Stimulated activated CD8-positive, alpha-beta memory T cell treated with anti-CD3 and anti-CD28 coated beads, Interleukin-4, amount 100 ng/mL, for 1 hour (primary cell): ENCODE data around the gene CENATAC.
"Not testable (repeated sequence)": the region's sequence is repeated elsewhere in the genome, so short reads cannot be mapped to it uniquely, and the experiment has no call there.

Experiments used
- DNase-seq, 2 donors: peaks; one replicate each; pipeline ENCODE4 v3.0.0-alpha.2; 2020; ENCODE audit warnings: low read depth in 2 of 2, low spot score in 1 of 2

The CENATAC gene

GRCh38 chr11:119025978-119026766 lies 28.2 kb downstream of the CENATAC start:
- DNase-seq: no peak

- no peak for DNase-seq
Observed at GRCh38 chr11:119026970-119027369, 29.0 kb downstream of the CENATAC start.

- DNase-seq: no peak
Observed at GRCh38 chr11:119027561-119028345, 29.8 kb downstream of the CENATAC start.

- no peak for DNase-seq
Observed at GRCh38 chr11:119028346-119029068, 30.6 kb downstream of the CENATAC start.

- no peak for DNase-seq
Observed at GRCh38 chr11:119029069-119029339, 31.1 kb downstream of the CENATAC start.

GRCh38 chr11:119029340-119030028 lies 31.5 kb downstream of the CENATAC start:
- no peak for DNase-seq

- no peak for DNase-seq
Observed at GRCh38 chr11:119030029-119030328, 32.0 kb downstream of the CENATAC start.

GRCh38 chr11:119030329-119031047 lies 32.5 kb downstream of the CENATAC start, which contains the start of gene SLC37A4:
SLC37A4 (minus strand) TSS chr11:119030877.
- DNase-seq: peak; percentile 98 to 99

GRCh38 chr11:119031912-119032280 lies 34.0 kb downstream of the CENATAC start:
- no peak for DNase-seq

- DNase-seq: not testable (repeated sequence)
Observed at GRCh38 chr11:119033421-119033820, 35.5 kb downstream of the CENATAC start.

- DNase-seq: no peak
Observed at GRCh38 chr11:119034813-119035212, 36.9 kb downstream of the CENATAC start.

- no peak for DNase-seq
Observed at GRCh38 chr11:119038884-119039283, 40.9 kb downstream of the CENATAC start.

- not testable (repeated sequence) for DNase-seq
Observed at GRCh38 chr11:119039471-119039870, 41.5 kb downstream of the CENATAC start.

- no peak for DNase-seq
Observed at GRCh38 chr11:119041821-119042514, 44.0 kb downstream of the CENATAC start.

GRCh38 chr11:119042927-119043326 lies 45.0 kb downstream of the CENATAC start:
- no peak for DNase-seq

- no peak for DNase-seq
Observed at GRCh38 chr11:119044708-119045107, 46.8 kb downstream of the CENATAC start.

- DNase-seq: no peak
Observed at GRCh38 chr11:119046489-119046888, 48.6 kb downstream of the CENATAC start.

GRCh38 chr11:119047205-119047604 lies 49.3 kb downstream of the CENATAC start:
- DNase-seq: no peak

- DNase-seq: no peak
Observed at GRCh38 chr11:119048644-119049043, 50.7 kb downstream of the CENATAC start.

GRCh38 chr11:119049081-119049480 lies 51.1 kb downstream of the CENATAC start:
- no peak for DNase-seq
